Measurements from ENCODE around the gene SMYD4.
"Not testable (repeated sequence)": the region's sequence is repeated elsewhere in the genome, so short reads cannot be mapped to it uniquely, and the experiment has no call there.

SMYD4 gene

GRCh38 chr17:1782171-1782567 lies 47.5 kb downstream of the SMYD4 start:
- no peak for DNase-seq

- no peak for DNase-seq
Observed at GRCh38 chr17:1779571-1780131, 50.1 kb downstream of the SMYD4 start.

GRCh38 chr17:1776857-1777256 lies 52.8 kb downstream of the SMYD4 start:
- DNase-seq: no peak

- DNase-seq: no peak
Observed at GRCh38 chr17:1776328-1776727, 53.4 kb downstream of the SMYD4 start.

GRCh38 chr17:1774390-1775176 lies 55.1 kb downstream of the SMYD4 start:
- no peak for DNase-seq

- no peak for DNase-seq
Observed at GRCh38 chr17:1773696-1774181, 56.0 kb downstream of the SMYD4 start.

GRCh38 chr17:1773000-1773695 lies 56.6 kb downstream of the SMYD4 start:
- DNase-seq: not testable (repeated sequence)

- DNase-seq: peak; percentile 35
Observed at GRCh38 chr17:1769822-1770477, 59.8 kb downstream of the SMYD4 start.

GRCh38 chr17:1767358-1767757 lies 62.3 kb downstream of the SMYD4 start:
- DNase-seq: no peak

- DNase-seq: no peak
Observed at GRCh38 chr17:1766382-1767135, 63.1 kb downstream of the SMYD4 start.

- no peak for DNase-seq
Observed at GRCh38 chr17:1765576-1765975, 64.1 kb downstream of the SMYD4 start.

- not testable (repeated sequence) for DNase-seq
Observed at GRCh38 chr17:1764705-1765104, 65.0 kb downstream of the SMYD4 start.

- DNase-seq: peak; percentile 67
Observed at GRCh38 chr17:1764284-1764683, 65.4 kb downstream of the SMYD4 start.

- peak; percentile 39 for DNase-seq
Observed at GRCh38 chr17:1762901-1763898, 66.5 kb downstream of the SMYD4 start.

GRCh38 chr17:1762233-1762900 lies 67.3 kb downstream of the SMYD4 start:
- DNase-seq: no peak

- no peak for DNase-seq
Observed at GRCh38 chr17:1759529-1759928, 70.2 kb downstream of the SMYD4 start.

- no peak for DNase-seq
Observed at GRCh38 chr17:1758807-1759206, 70.9 kb downstream of the SMYD4 start.

- DNase-seq: no peak
Observed at GRCh38 chr17:1755827-1756262, 73.9 kb downstream of the SMYD4 start.

- no peak for DNase-seq
Observed at GRCh38 chr17:1755252-1755826, 74.4 kb downstream of the SMYD4 start.

- no peak for DNase-seq
Observed at GRCh38 chr17:1754430-1755112, 75.1 kb downstream of the SMYD4 start.
